Mesenchymal stem cell (in vitro differentiated cells and primary cell): ENCODE measurements around the gene INPP5D.

Source experiments
- DNase-seq: peaks from one replicate; pipeline ENCODE4 v3.0.0-alpha.2; 2013
- H2AFZ ChIP-seq: one replicate; pipeline ENCODE4 v1.6.1; 2013; ENCODE audit warnings: low read depth, mild to moderate bottlenecking, control low read depth, inconsistent platforms, low read length, moderate library complexity
- H2AK5ac ChIP-seq: 2 replicates; pipeline ENCODE4 v1.6.1; 2013; ENCODE audit warnings: low read length, moderate library complexity, mild to moderate bottlenecking, inconsistent platforms; ENCODE audit not compliant: severe bottlenecking
- H2BK120ac ChIP-seq: one replicate; pipeline ENCODE4 v1.6.1; 2013; ENCODE audit warnings: low read depth, mild to moderate bottlenecking, inconsistent platforms, low read length, moderate library complexity
- H2BK12ac ChIP-seq, 2 experiments: one replicate each; pipeline ENCODE4 v1.6.1; 2013; ENCODE audit warnings: inconsistent platforms in 2 of 2, low read length in 2 of 2, mild to moderate bottlenecking in 2 of 2, moderate library complexity in 2 of 2, control low read depth in 1 of 2
- H2BK15ac ChIP-seq: one replicate; pipeline ENCODE4 v1.6.1; 2013; ENCODE audit warnings: mild to moderate bottlenecking, low read depth, inconsistent platforms; ENCODE audit not compliant: poor library complexity, severe bottlenecking
- H2BK5ac ChIP-seq: 2 replicates; pipeline ENCODE4 v1.6.1; 2013; ENCODE audit warnings: low read depth, mild to moderate bottlenecking, low read length, control low read depth, inconsistent platforms; ENCODE audit not compliant: poor library complexity, severe bottlenecking
- H3K14ac ChIP-seq, 2 experiments: one replicate each; pipeline ENCODE4 v1.6.1; 2013; ENCODE audit warnings: inconsistent platforms in 2 of 2, low read length in 2 of 2, control low read depth in 1 of 2, mild to moderate bottlenecking in 1 of 2, moderate library complexity in 1 of 2
- H3K18ac ChIP-seq, 2 experiments: one replicate each; pipeline ENCODE4 v1.6.1; 2013; ENCODE audit warnings: inconsistent platforms in 2 of 2, low read length in 2 of 2, control low read depth in 1 of 2, low read depth in 1 of 2, mild to moderate bottlenecking in 1 of 2
- H3K23ac ChIP-seq, 2 experiments: one replicate each; pipeline ENCODE4 v1.6.1; 2013; ENCODE audit warnings: inconsistent platforms in 2 of 2, low read length in 2 of 2, mild to moderate bottlenecking in 2 of 2, moderate library complexity in 2 of 2, control low read depth in 1 of 2
- H3K27ac ChIP-seq: 2 replicates; pipeline ENCODE4 v1.5.1; 2013; ENCODE audit warnings: mild to moderate bottlenecking, moderate library complexity, low read length, control low read depth, inconsistent platforms; ENCODE audit not compliant: poor library complexity, severe bottlenecking
- H3K27me3 ChIP-seq, 2 experiments: 2 replicates each; pipeline versions ENCODE4 v1.6.1 to v1.7.0; 2013; ENCODE audit warnings: low read length in 2 of 2, mild to moderate bottlenecking in 2 of 2, moderate library complexity in 2 of 2, control low read depth in 1 of 2, inconsistent platforms in 1 of 2; ENCODE audit not compliant: control insufficient read depth in 1 of 2, insufficient read depth in 1 of 2
- H3K36me3 ChIP-seq, 2 experiments: 2 replicates each; pipeline versions ENCODE4 v1.6.1 to v1.7.0; 2013; ENCODE audit warnings: low read length in 2 of 2, control low read depth in 1 of 2, inconsistent platforms in 1 of 2, low read depth in 1 of 2, mild to moderate bottlenecking in 1 of 2; ENCODE audit not compliant: insufficient read depth in 2 of 2, control insufficient read depth in 1 of 2
- H3K4ac ChIP-seq, 2 experiments: one replicate each; pipeline ENCODE4 v1.6.1; 2013; ENCODE audit warnings: inconsistent platforms in 2 of 2, low read length in 2 of 2, mild to moderate bottlenecking in 2 of 2, moderate library complexity in 2 of 2, control low read depth in 1 of 2, low read depth in 1 of 2
- H3K4me1 ChIP-seq: 2 replicates; pipeline ENCODE4 v1.6.1; 2013; ENCODE audit warnings: low read depth, low read length, control low read depth; ENCODE audit not compliant: control insufficient read depth, insufficient read depth
- H3K4me2 ChIP-seq: 2 replicates; pipeline ENCODE4 v1.6.1; 2013; ENCODE audit warnings: low read length, mild to moderate bottlenecking, inconsistent platforms; ENCODE audit not compliant: poor library complexity, severe bottlenecking
- H3K4me3 ChIP-seq, 2 experiments: 2 replicates each; pipeline versions ENCODE4 v1.5.1 to v1.7.0; 2013; ENCODE audit warnings: low read length in 2 of 2, mild to moderate bottlenecking in 2 of 2, control low read depth in 1 of 2, low read depth in 1 of 2; ENCODE audit not compliant: insufficient read depth in 1 of 2
- H3K79me1 ChIP-seq: replicated peaks from 2 replicates; pipeline ENCODE4 v1.6.1; 2013; ENCODE audit warnings: mild to moderate bottlenecking, control low read depth, low read length, inconsistent platforms; ENCODE audit not compliant: poor library complexity, severe bottlenecking
- H3K9ac ChIP-seq: 2 replicates; pipeline ENCODE4 v1.7.0; 2013; ENCODE audit warnings: mild to moderate bottlenecking, low read length, moderate library complexity
- H3K9me3 ChIP-seq: 2 replicates; pipeline ENCODE4 v1.7.0; 2013; ENCODE audit warnings: mild to moderate bottlenecking, low read length; ENCODE audit not compliant: control insufficient read depth
- H4K8ac ChIP-seq: one replicate; pipeline ENCODE4 v1.6.1; 2013; ENCODE audit warnings: inconsistent platforms, mild to moderate bottlenecking, low read length, moderate library complexity
- H4K91ac ChIP-seq: one replicate; pipeline ENCODE4 v1.6.1; 2013; ENCODE audit warnings: mild to moderate bottlenecking, low read length, inconsistent platforms
- WGBS: methylation state at CpG from one replicate; pipeline ENCODE4 v1.1.7; 2013; ENCODE audit warnings: mixed read lengths; 5-methylcytosine and 5-hydroxymethylcytosine counted together

Gene INPP5D

GRCh38 chr2:233075966-233076339 is 15.8 kb downstream of the INPP5D start:
- Histone ChIP-seq H3K18ac (no peak overlapping the region), H3K4ac (no peak overlapping the region), H3K27ac (no peak overlapping the region), H2AFZ (no peak overlapping the region), H3K27me3 (peaks cover 25 to 55% of the 10 kb centered on the region in 2 experiments), H3K9ac (no peak overlapping the region), H2BK15ac (no peak overlapping the region), H3K36me3 (no peaks in the 10 kb centered on the region), H4K8ac (no peak overlapping the region), H3K4me3 (no peak overlapping the region), H2BK12ac (no peak overlapping the region), H3K9me3 (peaks cover 8% of the 10 kb centered on the region), H2BK5ac (no peak overlapping the region), H3K4me1 (no peaks in the 10 kb centered on the region), H3K4me2 (no peak overlapping the region), H3K14ac (no peak overlapping the region), H4K91ac (no peak overlapping the region), H3K79me1 (no peaks in the 10 kb centered on the region), H2AK5ac (no peak overlapping the region), H3K23ac (no peak overlapping the region), H2BK120ac (no peak overlapping the region)
- no peak for DNase-seq
- 39% methylated on average over 2 of the region's 2 CpGs for WGBS

DNA sequence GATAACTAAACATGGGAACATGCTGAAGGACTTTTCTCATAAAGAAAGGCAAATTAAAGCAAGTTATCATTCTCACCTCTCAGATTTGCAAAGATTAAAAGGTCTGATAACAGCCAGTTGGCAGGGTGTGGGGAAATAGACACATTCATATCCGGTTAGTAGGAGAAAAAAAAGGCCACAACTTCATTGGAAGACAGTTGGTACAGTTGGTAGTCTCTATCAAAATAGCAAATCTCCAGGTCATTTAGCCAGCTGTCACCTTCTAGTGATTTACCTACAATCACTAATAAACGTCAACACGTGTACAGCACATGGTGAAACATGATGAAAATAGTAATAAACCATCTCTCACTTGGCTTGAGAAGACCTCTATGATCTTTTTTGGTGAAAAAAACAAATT is 16.6 kb downstream of the INPP5D start:
- no peak overlapping the region for H3K4me3 ChIP-seq
- H2BK15ac ChIP-seq = no peak overlapping the region
- no peak overlapping the region for H3K23ac ChIP-seq
- no peak overlapping the region for H3K9ac ChIP-seq
- H4K91ac ChIP-seq = no peak overlapping the region
- H3K9me3 ChIP-seq = peaks cover 3% of the 10 kb centered on the region
- H3K18ac ChIP-seq = no peak overlapping the region
- no peak overlapping the region for H4K8ac ChIP-seq
- no peak overlapping the region for H3K27ac ChIP-seq
- no peak for DNase-seq
- no peaks in the 10 kb centered on the region for H3K36me3 ChIP-seq
- no peak overlapping the region for H2BK120ac ChIP-seq
- no peaks in the 10 kb centered on the region for H3K4me1 ChIP-seq
- no peak overlapping the region for H3K14ac ChIP-seq
- H3K4ac ChIP-seq = no peak overlapping the region
- no peaks in the 10 kb centered on the region for H3K79me1 ChIP-seq
- H2BK12ac ChIP-seq = no peak overlapping the region
- H2AK5ac ChIP-seq = no peak overlapping the region
- no peak overlapping the region for H3K4me2 ChIP-seq
- 83% methylated on average over 1 of the region's 3 CpGs for WGBS
- H3K27me3 ChIP-seq = peaks cover 30 to 60% of the 10 kb centered on the region in 2 experiments
- H2BK5ac ChIP-seq = no peak overlapping the region
- no peak overlapping the region for H2AFZ ChIP-seq

DNA sequence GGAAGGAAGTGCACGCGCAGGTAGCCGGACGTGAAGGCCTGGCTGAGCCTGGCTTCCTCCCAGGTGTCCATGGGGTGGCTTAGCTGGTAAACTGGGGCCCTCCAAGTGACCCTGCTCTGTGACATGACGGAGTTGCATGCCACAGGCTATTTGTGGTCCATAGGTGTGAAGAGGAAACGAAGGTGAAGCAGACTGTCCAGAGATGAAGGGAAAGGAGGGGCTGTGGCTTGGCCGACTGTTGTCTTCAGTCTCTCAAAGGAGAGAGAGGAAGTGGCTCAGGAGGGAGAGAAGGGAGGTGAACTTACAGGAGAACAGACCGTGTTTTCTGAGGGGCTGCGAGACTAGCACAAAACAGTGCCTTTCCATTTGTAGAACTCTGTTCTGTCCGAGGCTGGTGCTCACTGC is 19.3 kb downstream of the INPP5D start:
- Histone ChIP-seq H3K27ac (no peak overlapping the region), H3K23ac (no peak overlapping the region), H3K27me3 (peaks cover 41 to 64% of the 10 kb centered on the region in 2 experiments), H2BK15ac (no peak overlapping the region), H3K14ac (no peak overlapping the region), H3K4me2 (no peak overlapping the region), H3K4me1 (no peaks in the 10 kb centered on the region), H2AK5ac (no peak overlapping the region), H3K4me3 (no peak overlapping the region), H3K36me3 (no peaks in the 10 kb centered on the region), H3K9ac (no peak overlapping the region), H3K4ac (no peak overlapping the region), H4K91ac (no peak overlapping the region), H2BK12ac (no peak overlapping the region), H2AFZ (no peak overlapping the region), H3K9me3 (no peaks in the 10 kb centered on the region), H2BK120ac (no peak overlapping the region), H2BK5ac (no peak overlapping the region), H4K8ac (no peak overlapping the region), H3K79me1 (no peaks in the 10 kb centered on the region), H3K18ac (no peak overlapping the region)
- WGBS = 83% methylated on average over 10 of the region's 10 CpGs
- no peak for DNase-seq

- 85% methylated on average over 20 of the region's 20 CpGs for WGBS
- DNase-seq = no peak
- Histone ChIP-seq H2BK12ac (no peak overlapping the region), H3K4me2 (no peak overlapping the region), H4K8ac (no peak overlapping the region), H3K27me3 (peaks cover 36 to 61% of the 10 kb centered on the region in 2 experiments), H2BK5ac (no peak overlapping the region), H3K4ac (no peak overlapping the region), H2BK120ac (no peak overlapping the region), H3K4me3 (no peak overlapping the region), H3K9ac (no peak overlapping the region), H2AK5ac (no peak overlapping the region), H3K79me1 (no peaks in the 10 kb centered on the region), H3K4me1 (no peaks in the 10 kb centered on the region), H3K14ac (peak overlapping the region in 1 of 2 experiments; percentile 8), H4K91ac (no peak overlapping the region), H3K18ac (no peak overlapping the region), H3K23ac (no peak overlapping the region), H3K27ac (no peak overlapping the region), H2AFZ (no peak overlapping the region), H3K9me3 (no peaks in the 10 kb centered on the region), H2BK15ac (no peak overlapping the region), H3K36me3 (no peaks in the 10 kb centered on the region)
Observed at GRCh38 chr2:233079953-233080835, 20.1 kb downstream of the INPP5D start.
